NCI-H748 treated with DMSO at 0.1 percent for 48 hours (cell line): Measurements from ENCODE around the gene HDAC9.

Source experiments
- DNase-seq: peaks from one replicate; lab custom pipeline; 2025; lab: John Stamatoyannopoulos, UW

Gene HDAC9

GRCh38 chr7:18593602-18594279 is 98.2 kb downstream of the HDAC9 start:
- no peak for DNase-seq

GRCh38 chr7:18597754-18598153 is 102.2 kb downstream of the HDAC9 start:
- DNase-seq, result no peak

- DNase-seq, result no peak
These were observed 111.5 kb downstream of the HDAC9 start for GRCh38 chr7:18607025-18607424.

GRCh38 chr7:18610331-18610948 is 114.9 kb downstream of the HDAC9 start:
- DNase-seq, result peak; percentile 7

GRCh38 chr7:18614841-18615240 is 119.3 kb downstream of the HDAC9 start:
- DNase-seq, result no peak

- no peak for DNase-seq
These were observed 123.8 kb downstream of the HDAC9 start for GRCh38 chr7:18619311-18619710.

- no peak for DNase-seq
These were observed 127.8 kb downstream of the HDAC9 start for GRCh38 chr7:18623389-18623788.

GRCh38 chr7:18624459-18624858 is 128.9 kb downstream of the HDAC9 start:
- DNase-seq, result no peak

- DNase-seq, result no peak
These were observed 130.5 kb downstream of the HDAC9 start for GRCh38 chr7:18626086-18626485.

GRCh38 chr7:18626717-18627116 is 131.2 kb downstream of the HDAC9 start:
- DNase-seq, result no peak

GRCh38 chr7:18637516-18637915 is 142.0 kb downstream of the HDAC9 start:
- no peak for DNase-seq

GRCh38 chr7:18638594-18639452 is 143.3 kb downstream of the HDAC9 start:
- DNase-seq, result no peak

- DNase-seq, result no peak
These were observed 144.2 kb downstream of the HDAC9 start for GRCh38 chr7:18639711-18640110.

- DNase-seq, result no peak
These were observed 149.4 kb downstream of the HDAC9 start for GRCh38 chr7:18644981-18645380.

- no peak for DNase-seq
These were observed 152.0 kb downstream of the HDAC9 start for GRCh38 chr7:18647582-18647981.

GRCh38 chr7:18648849-18649758 is 153.6 kb downstream of the HDAC9 start:
- no peak for DNase-seq

- DNase-seq, result no peak
These were observed 158.0 kb downstream of the HDAC9 start for GRCh38 chr7:18653381-18654155.

- no peak for DNase-seq
These were observed 159.2 kb downstream of the HDAC9 start for GRCh38 chr7:18654709-18655108.

- no peak for DNase-seq
These were observed 160.0 kb downstream of the HDAC9 start for GRCh38 chr7:18655506-18655905.

GRCh38 chr7:18655912-18656311 is 160.4 kb downstream of the HDAC9 start:
- DNase-seq, result no peak

GRCh38 chr7:18656362-18656761 is 160.8 kb downstream of the HDAC9 start:
- no peak for DNase-seq
